Stimulated activated CD8-positive, alpha-beta memory T cell treated with anti-CD3 and anti-CD28 coated beads, Interleukin-12 subunit alpha, Interleukin-12 subunit beta, amount 100 ng/mL, for 24 hours (primary cell): ENCODE measurements around the gene ABL1.
A peak's percentile ranks its signal among the peaks of the same experiment; 100 is the strongest.

Source experiments
- DNase-seq: peaks from one replicate; pipeline ENCODE4 v3.0.0-alpha.2; 2020; ENCODE audit errors: extremely low read depth

Gene ABL1

DNA sequence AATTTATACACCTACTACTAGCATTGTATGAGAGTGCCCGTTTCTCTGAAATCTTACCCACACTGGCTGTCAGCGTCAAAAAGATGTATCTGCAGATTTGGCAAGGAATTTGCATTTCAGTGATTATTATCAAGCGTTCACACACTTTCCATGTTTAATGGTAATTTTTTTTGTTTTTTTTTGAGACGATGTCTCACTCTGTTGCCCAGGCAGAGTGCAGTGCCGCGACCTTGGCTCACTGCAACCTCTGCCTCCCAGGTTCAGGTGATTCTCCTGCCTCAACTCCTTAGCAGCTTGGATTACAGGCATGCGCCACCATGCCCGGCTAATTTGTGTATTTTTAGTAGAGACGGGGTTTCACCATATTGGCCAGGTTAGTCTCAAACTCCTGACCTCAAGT, 14.3 kb downstream of the ABL1 start:
- DNase-seq: no peak

- DNase-seq: no peak
Measured at GRCh38 chr9:130852801-130853200, 17.7 kb downstream of the ABL1 start.

DNA sequence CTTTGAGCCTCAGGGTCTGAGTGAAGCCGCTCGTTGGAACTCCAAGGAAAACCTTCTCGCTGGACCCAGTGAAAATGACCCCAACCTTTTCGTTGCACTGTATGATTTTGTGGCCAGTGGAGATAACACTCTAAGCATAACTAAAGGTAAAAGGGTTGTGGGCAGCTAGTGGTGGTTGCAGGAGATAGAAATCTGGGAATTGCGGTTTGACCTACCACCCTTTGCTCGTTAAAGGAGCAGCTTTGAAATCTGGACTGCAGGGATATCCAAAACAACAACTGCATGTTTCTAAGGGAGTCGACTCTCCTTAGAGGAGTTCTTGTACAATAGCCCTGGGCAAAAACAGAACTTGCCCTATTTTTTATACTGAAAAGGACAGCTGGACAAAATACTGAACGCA, 19.0 kb downstream of the ABL1 start:
- DNase-seq: no peak

- DNase-seq: no peak
Measured at GRCh38 chr9:130854835-130855234, 19.8 kb downstream of the ABL1 start.

DNA sequence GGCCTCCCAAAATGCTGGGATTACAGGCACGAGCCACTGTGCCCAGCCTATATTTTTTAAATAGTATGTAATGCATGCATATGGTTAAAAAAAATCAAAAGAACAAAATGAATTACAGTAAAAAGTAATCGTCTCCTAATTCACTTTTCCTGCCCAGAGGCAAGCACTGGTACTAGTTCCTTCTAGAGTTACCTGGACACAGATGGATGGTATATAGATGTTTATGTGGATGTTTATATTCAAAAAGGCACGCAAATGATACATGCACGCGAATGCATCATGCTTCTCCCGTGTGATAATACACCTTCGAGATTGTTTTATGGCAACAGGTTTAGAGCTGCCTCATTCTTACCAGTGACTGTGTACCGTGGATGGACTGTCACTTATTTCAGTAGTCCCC, 21.4 kb downstream of the ABL1 start:
- no peak for DNase-seq

DNA sequence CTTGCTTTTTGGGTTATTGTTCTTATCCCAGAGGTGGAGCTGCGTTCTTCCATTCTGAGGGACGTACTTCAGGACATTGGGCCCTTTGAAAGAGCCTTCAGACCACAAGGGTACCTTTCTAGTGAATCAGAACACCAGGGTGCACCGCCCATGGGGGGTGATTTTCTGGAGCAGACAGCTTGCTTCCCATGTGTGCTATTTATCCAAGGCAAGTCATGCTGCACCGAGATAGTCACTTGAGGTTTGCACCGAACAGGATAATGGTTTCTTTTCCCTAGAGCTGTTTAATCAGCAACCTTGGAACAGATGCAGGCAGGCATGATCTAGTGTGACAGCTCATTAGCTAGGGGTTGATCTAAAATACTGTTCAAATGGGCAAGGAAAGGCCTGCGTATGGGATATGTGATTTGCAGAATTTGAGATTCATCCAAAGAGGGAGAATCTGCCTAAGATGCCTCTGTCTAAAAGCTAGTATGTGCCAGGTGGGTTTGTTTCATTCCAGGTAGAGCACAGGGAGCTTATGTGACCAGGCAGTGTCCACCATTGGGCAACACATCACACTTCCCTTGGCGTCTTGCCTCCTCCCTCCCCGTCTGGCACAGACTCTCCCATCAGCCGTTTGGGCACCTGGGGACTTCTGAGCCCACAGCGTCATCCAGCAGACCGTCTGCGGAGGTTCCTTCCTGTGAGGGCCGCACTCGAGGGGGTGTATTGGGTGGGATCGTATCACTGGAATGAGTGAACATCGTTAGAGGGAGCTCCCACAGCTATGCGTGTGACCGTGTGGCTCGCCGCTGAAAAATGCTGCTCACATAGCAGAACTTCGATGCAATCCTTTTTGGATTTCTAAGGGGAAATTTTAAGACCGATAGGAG, 23.0 kb downstream of the ABL1 start:
- no peak for DNase-seq

GRCh38 chr9:130858739-130859705, 24.0 kb downstream of the ABL1 start:
- DNase-seq: no peak

DNA sequence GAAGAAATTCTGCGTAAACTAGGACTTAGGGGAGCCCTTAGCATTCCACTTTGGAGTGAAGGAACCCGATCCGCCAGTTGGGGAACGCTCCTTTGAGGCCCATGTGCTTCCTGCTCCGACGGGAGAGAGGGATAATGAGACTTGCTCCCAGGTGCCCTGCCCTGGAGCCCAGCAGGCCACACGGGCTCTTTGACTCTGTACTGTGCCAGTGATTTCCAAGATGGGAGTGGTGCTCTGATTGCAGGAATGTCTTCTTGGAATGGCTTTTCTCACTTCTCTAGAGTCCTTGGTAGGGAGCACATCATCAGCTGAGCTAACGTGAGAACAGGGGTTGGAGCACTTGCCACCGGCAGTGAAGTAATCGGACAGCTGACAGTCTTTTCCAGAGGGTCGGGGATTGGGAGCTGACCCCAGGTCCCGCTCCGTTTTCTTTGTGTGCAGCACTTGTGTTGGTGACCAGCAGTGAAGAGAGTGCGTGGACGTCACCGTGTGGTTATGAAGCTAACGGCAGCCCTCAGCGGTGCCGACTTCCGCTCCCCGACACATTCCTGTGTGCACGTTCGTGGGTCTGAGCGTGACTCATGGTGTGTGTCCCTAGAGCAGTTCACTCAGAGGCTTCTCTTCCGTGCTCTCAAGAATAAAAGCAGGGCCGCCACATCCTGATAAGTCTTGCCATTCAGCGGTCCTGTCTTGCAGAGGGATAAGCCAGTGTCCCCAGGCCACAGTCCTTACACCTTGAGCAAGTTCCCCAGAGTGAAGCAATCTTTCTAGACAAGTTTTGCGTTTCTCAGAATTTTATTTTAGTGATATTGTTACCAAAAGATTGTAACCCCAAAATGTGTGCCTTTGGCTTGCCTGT, 25.6 kb downstream of the ABL1 start:
- no peak for DNase-seq

- no peak for DNase-seq
Measured at GRCh38 chr9:130861372-130862180, 26.5 kb downstream of the ABL1 start.

- no peak for DNase-seq
Measured at GRCh38 chr9:130862217-130862616, 27.2 kb downstream of the ABL1 start.

DNA sequence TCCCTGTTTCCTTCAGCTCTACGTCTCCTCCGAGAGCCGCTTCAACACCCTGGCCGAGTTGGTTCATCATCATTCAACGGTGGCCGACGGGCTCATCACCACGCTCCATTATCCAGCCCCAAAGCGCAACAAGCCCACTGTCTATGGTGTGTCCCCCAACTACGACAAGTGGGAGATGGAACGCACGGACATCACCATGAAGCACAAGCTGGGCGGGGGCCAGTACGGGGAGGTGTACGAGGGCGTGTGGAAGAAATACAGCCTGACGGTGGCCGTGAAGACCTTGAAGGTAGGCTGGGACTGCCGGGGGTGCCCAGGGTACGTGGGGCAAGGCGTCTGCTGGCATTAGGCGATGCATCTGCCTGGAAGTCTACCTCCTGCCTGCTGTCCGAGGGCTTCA, 27.7 kb downstream of the ABL1 start:
- no peak for DNase-seq

DNA sequence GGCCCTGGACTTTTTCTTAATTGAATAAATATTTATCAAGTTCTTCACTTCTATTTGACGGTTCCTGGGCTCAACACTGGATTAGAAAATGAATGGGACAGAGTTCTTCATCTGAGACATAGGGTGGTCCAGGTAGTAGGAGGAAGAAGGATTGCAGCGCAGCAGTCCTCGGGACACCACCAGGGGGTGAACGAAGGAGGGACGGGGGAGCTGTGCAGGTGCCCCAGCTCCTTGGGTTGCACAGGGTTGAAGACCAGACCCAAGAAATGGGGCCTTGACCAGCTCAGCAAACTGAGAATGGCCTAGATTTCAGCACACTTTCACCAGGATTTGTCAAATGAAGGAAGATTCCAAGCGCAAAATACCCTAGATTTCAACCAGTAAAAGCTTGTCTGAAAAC, 29.5 kb downstream of the ABL1 start:
- DNase-seq: no peak

DNA sequence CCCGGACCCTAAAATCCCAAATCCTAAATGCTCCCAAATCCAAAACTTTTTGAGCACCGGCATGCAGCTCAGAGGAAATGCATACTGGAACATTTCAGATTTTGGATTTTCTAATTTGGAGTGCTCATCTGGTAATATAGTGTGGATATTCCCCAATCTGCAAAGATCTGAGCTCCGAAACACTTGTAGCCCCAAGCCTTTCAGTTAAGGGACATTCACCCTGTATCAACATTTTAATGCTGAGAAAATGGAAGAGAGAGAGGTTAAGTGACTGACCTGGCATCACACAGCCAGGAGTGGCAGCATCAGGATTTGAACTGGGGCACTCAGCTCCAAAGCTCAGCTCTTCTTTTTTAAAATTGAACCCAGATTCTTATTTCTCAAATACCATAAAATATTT, 30.9 kb downstream of the ABL1 start:
- DNase-seq: no peak

- peak; percentile 11 for DNase-seq
Measured at GRCh38 chr9:130866474-130866965, 31.5 kb downstream of the ABL1 start.

- DNase-seq: no peak
Measured at GRCh38 chr9:130867556-130867955, 32.5 kb downstream of the ABL1 start.

GRCh38 chr9:130868230-130868629, 33.2 kb downstream of the ABL1 start:
- no peak for DNase-seq

GRCh38 chr9:130869250-130869649, 34.2 kb downstream of the ABL1 start:
- no peak for DNase-seq

- no peak for DNase-seq
Measured at GRCh38 chr9:130870491-130871381, 35.7 kb downstream of the ABL1 start.

DNA sequence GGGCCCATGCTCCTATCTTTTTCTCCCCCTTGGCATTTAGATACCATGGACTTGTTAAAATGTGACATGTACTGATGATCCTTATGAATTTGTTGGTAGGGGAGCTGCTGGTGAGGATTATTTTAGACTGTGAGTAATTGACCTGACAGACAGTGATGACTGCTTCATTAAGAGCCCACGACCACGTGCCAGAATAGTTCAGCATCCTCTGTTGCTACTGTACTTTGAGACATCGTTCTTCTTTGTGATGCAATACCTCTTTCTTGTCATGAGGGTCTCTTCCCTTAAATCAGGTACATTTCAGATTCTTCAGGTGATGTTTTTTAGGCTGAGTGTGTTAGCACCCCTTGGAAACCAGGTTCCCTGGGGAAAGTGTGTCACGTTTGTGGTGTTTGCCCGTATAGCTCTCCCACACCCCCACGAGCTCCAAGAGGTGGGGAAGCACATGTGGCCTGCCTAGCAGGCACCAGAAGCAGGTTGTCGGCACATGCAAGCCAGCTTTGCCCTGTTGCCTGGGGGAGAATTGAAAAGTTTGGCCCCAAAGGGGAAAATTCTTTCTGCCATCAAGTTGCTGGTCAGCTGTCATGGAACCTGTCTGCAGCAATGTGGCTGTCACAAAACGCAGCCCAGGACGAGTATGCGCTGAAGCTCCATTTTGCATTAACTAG, 36.5 kb downstream of the ABL1 start:
- DNase-seq: no peak
